ENCODE data around the gene PARP8.

DNA sequence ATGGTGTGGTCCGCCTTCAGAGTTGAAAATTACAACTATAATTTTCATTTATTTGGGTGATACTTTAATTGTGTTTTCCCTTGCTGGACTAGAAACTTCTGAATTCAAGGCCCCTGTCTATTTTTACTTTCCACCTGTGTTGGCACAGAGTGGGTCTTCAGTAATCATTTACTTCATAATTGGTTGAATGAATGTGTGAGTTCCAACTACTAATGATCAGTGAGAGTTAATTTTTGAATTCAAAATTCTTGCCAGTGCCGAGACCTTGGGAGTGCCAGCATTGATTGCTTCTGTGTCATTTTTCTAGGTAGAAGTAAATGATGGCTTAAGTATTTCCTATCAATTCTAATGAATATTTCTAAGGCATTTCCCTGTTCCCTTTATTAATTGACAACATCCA, 61.4 kb downstream of the PARP8 start:
- TF ChIP-seq, protein P1, sequence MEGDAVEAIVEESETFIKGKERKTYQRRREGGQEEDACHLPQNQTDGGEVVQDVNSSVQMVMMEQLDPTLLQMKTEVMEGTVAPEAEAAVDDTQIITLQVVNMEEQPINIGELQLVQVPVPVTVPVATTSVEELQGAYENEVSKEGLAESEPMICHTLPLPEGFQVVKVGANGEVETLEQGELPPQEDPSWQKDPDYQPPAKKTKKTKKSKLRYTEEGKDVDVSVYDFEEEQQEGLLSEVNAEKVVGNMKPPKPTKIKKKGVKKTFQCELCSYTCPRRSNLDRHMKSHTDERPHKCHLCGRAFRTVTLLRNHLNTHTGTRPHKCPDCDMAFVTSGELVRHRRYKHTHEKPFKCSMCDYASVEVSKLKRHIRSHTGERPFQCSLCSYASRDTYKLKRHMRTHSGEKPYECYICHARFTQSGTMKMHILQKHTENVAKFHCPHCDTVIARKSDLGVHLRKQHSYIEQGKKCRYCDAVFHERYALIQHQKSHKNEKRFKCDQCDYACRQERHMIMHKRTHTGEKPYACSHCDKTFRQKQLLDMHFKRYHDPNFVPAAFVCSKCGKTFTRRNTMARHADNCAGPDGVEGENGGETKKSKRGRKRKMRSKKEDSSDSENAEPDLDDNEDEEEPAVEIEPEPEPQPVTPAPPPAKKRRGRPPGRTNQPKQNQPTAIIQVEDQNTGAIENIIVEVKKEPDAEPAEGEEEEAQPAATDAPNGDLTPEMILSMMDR (IDR thresholded peaks at IDR 0.05): no peak
- no peak for TF ChIP-seq POLR2A (IDR thresholded peaks at IDR 0.05)

All from upper lobe of left lung (tissue), 4 donors.